GM23248 (cell line): ENCODE results near the gene DIDO1. TPM values are rescaled to one million over a fixed set of nuclear protein-coding genes. Genes with fewer than 3 reads are reported as not detected.

ENCODE experiments used
- DNase-seq: peaks from one replicate; pipeline ENCODE4 v3.0.0-alpha.2; 2015
- H2AFZ ChIP-seq: fragments of 200-600 bp; sonication (generic); 2 replicates; pipeline ENCODE4 v1.6.1; 2016; ENCODE audit warnings: antibody characterized with exemption
- H3F3A ChIP-seq: fragments of 200-600 bp; sonication (generic); 2 replicates; pipeline ENCODE4 v1.6.1; 2016; ENCODE audit warnings: mild to moderate bottlenecking, antibody characterized with exemption, mixed run types; ENCODE audit not compliant: insufficient read depth
- H3K27ac ChIP-seq: fragments of 200-600 bp; sonication (generic); 2 replicates; pipeline ENCODE4 v1.5.1; 2016; ENCODE audit warnings: mild to moderate bottlenecking
- H3K27me3 ChIP-seq: fragments of 200-600 bp; sonication (generic); replicated peaks from 2 replicates; pipeline ENCODE4 v1.6.1; 2016; ENCODE audit warnings: mild to moderate bottlenecking; ENCODE audit not compliant: insufficient read depth
- H3K36me3 ChIP-seq: fragments of 200-600 bp; sonication (generic); 2 replicates; pipeline ENCODE4 v1.6.1; 2016; ENCODE audit warnings: low read depth, mild to moderate bottlenecking
- H3K4me1 ChIP-seq: fragments of 200-600 bp; sonication (generic); 2 replicates; pipeline ENCODE4 v1.6.1; 2016; ENCODE audit warnings: mild to moderate bottlenecking; ENCODE audit not compliant: insufficient read depth
- H3K4me2 ChIP-seq: fragments of 200-600 bp; sonication (generic); one replicate; pipeline ENCODE4 v1.6.1; 2016; ENCODE audit warnings: mild to moderate bottlenecking; ENCODE audit not compliant: unreplicated experiment
- H3K4me3 ChIP-seq: fragments of 200-600 bp; sonication (generic); 2 replicates; pipeline ENCODE4 v1.5.1; 2016; ENCODE audit warnings: mild to moderate bottlenecking
- H3K79me2 ChIP-seq: fragments of 200-600 bp; sonication (generic); 2 replicates; pipeline ENCODE4 v1.6.1; 2016; ENCODE audit warnings: mild to moderate bottlenecking; ENCODE audit not compliant: insufficient read depth
- H3K9ac ChIP-seq: fragments of 200-600 bp; sonication (generic); 2 replicates; pipeline ENCODE4 v1.6.1; 2016; ENCODE audit warnings: mild to moderate bottlenecking
- H3K9me2 ChIP-seq: fragments of 200-600 bp; sonication (generic); 2 replicates; pipeline ENCODE4 v1.6.1; 2016; ENCODE audit warnings: mixed run types, mild to moderate bottlenecking, moderate library complexity; ENCODE audit not compliant: insufficient read depth
- H3K9me3 ChIP-seq: fragments of 200-600 bp; sonication (generic); one replicate; pipeline ENCODE4 v1.6.1; 2017; ENCODE audit warnings: low read depth
- H4K20me1 ChIP-seq: fragments of 200-600 bp; sonication (generic); 2 replicates; pipeline ENCODE4 v1.6.0; 2016; ENCODE audit not compliant: insufficient read depth
- EZH2 ChIP-seq: fragments of 200-600 bp; sonication (generic); IDR thresholded peaks from 2 replicates; pipeline ENCODE4 v1.6.1; 2018; ENCODE audit warnings: antibody characterized with exemption, mild to moderate bottlenecking; ENCODE audit not compliant: insufficient read depth, poor library complexity, severe bottlenecking
- EZH2phosphoT487 ChIP-seq: fragments of 200-600 bp; sonication (generic); IDR thresholded peaks from 2 replicates; pipeline ENCODE4 v1.6.1; 2018; ENCODE audit warnings: antibody characterized with exemption, moderate library complexity, mild to moderate bottlenecking, low read depth; ENCODE audit not compliant: insufficient read depth
- WGBS, 2 experiments: methylation state at CpG; one replicate each; pipeline ENCODE4 v1.1.6; 2015 to 2017; ENCODE audit warnings: low lambda C conversion rate in 2 of 2, low coverage in 1 of 2; ENCODE audit errors: missing lambda C conversion rate in 2 of 2; 5-methylcytosine and 5-hydroxymethylcytosine counted together
- in situ Hi-C: fragments of 300-500 bp; cut with MboI; formaldehyde crosslinking; loops from 2 replicates; pipeline ENCODE4 v1.15.0; 2020
- polyA plus RNA-seq: library from polyadenylated mRNA; unstranded; fragments of >200 nt; fragmentation: Nextera tagmentation; extraction: Ambion mirVana; gene quantifications from 2 replicates; pipeline ENCODE4 v1.2.1, GENCODE V29; 2016
- total RNA-seq: library from RNA; depleted of rRNA; stranded (reverse); fragments of >200 nt; shearing (Covaris generic); gene quantifications from 2 replicates; pipeline ENCODE4 v1.2.3, GENCODE V29; 2014

The DIDO1 gene
- total and polyA plus RNA-seq, 2 experiments from 2014 or later: 16.2 to 37.1 TPM

DNA sequence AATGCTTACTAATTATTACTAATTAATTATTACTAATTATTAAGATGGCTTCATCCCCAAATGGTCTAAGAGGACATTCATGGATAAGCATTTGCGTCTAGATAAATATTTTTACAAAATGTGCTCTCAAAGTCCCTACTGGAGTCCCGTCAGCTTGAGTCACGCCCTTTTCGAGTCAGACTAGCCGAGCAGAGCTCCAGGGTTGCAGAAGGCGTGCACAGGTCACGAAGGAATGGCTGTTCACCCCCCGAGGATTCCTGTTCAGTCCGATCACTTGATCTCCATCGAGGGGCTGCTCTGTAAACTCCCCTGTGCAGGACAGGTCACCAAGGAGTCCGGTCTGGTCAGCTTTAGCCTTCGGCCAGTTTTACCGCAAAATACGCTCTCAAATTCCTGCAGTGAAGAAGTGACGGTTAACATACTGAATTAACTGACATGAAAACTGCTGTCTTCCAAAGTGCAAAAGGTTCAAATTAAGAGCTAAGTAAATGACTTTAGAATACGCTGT, 84.5 kb downstream of the DIDO1 start:
- Histone ChIP-seq H4K20me1 (no peaks in the 10 kb centered on the region), H3K9me3 (no peaks in the 10 kb centered on the region), H3K9ac (no peak overlapping the region), H3K27ac (no peak overlapping the region), H3K79me2 (no peaks in the 10 kb centered on the region), H3K4me1 (no peaks in the 10 kb centered on the region), H3K36me3 (no peaks in the 10 kb centered on the region), H3K27me3 (no peaks in the 10 kb centered on the region), H3F3A (0 out of 2 replicates have a peak, but pooled peaks cover 5% of the 10 kb centered on the region), H3K4me2 (no peak overlapping the region), H3K4me3 (no peak overlapping the region), H3K9me2 (no peaks in the 10 kb centered on the region), H2AFZ (no peak overlapping the region)
- WGBS, 2 experiments: 81 to 82% methylated on average over 16 of the region's 16 CpGs
- no peak for DNase-seq
- in situ Hi-C loops: no loop called here
- no peak for TF ChIP-seq EZH2phosphoT487
- no peak for TF ChIP-seq EZH2

- no peak for TF ChIP-seq EZH2phosphoT487
- TF ChIP-seq EZH2: no peak
- Histone ChIP-seq H3K4me1 (no peaks in the 10 kb centered on the region), H3K27ac (no peak overlapping the region), H3K36me3 (no peaks in the 10 kb centered on the region), H3K9ac (no peak overlapping the region), H3K27me3 (no peaks in the 10 kb centered on the region), H3K79me2 (no peaks in the 10 kb centered on the region), H3K4me3 (no peak overlapping the region), H3K9me3 (no peaks in the 10 kb centered on the region), H3K4me2 (no peak overlapping the region), H2AFZ (no peak overlapping the region), H3F3A (0 out of 2 replicates have a peak, but pooled peaks cover 5% of the 10 kb centered on the region), H3K9me2 (no peaks in the 10 kb centered on the region), H4K20me1 (no peaks in the 10 kb centered on the region)
- in situ Hi-C loops: no loop called here
- no peak for DNase-seq
- WGBS, 2 experiments: 66% methylated on average over 43 to 45 of the region's 45 CpGs
These were observed 85.8 kb downstream of the DIDO1 start for GRCh38 chr20:62840244-62841197.

DNA sequence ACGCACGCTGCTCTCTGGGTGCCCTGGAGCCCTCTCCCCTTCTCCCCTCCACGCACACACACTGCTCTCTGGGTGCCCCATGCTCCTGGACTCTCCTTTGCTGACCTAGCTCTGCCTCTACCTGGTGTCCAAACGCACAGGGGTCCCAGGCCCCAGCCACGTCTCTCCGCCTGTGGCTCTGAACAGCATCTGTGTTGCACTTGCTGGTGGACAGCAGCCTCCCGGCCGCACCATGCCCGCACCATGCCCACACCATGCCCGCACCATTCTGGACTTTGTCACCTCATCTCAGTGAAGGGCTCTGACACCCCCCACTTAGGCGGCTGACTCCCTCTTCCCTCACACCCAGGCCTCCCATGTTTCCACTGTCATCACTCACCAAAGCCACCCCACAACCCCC, 86.5 kb downstream of the DIDO1 start:
- WGBS, 2 experiments: 51 to 52% methylated on average over 9 to 11 of the region's 11 CpGs
- DNase-seq: no peak
- in situ Hi-C loops: no loop called here

DNA sequence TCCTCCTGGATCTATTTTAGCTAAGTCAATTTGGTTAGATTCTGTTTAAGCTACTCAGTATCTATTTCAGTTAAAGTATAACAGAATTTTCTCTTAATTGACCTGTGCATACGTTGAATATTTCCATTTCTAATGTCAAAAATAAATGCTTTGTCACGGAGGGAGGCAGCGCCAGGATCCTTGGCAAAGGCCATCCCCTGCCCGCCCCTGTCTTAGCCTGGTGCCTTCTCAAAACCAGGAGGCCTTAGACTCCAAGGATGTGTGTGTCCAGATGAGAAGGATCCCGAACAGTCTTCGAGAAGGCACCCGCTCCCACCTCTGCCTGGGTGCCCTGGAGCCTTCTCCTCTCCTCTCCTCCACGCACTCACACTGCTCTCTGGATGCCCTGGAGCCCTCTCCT, 87.0 kb downstream of the DIDO1 start:
- no peak overlapping the region for H3K27ac ChIP-seq
- no peak overlapping the region for H3K9ac ChIP-seq
- no peaks in the 10 kb centered on the region for H3K9me2 ChIP-seq
- TF ChIP-seq EZH2phosphoT487 (no peak), EZH2 (no peak)
- H3F3A ChIP-seq: 0 out of 2 replicates have a peak, but pooled peaks cover 5% of the 10 kb centered on the region
- H3K4me2 ChIP-seq: no peak overlapping the region
- no peaks in the 10 kb centered on the region for H3K79me2 ChIP-seq
- no peak overlapping the region for H3K4me3 ChIP-seq
- WGBS, 2 experiments: 67 to 68% methylated on average over 8 of the region's 8 CpGs
- in situ Hi-C loops: no loop called here
- H3K36me3 ChIP-seq: no peaks in the 10 kb centered on the region
- no peaks in the 10 kb centered on the region for H4K20me1 ChIP-seq
- no peaks in the 10 kb centered on the region for H3K27me3 ChIP-seq
- no peak for DNase-seq
- H3K4me1 ChIP-seq: no peaks in the 10 kb centered on the region
- no peaks in the 10 kb centered on the region for H3K9me3 ChIP-seq
- no peak overlapping the region for H2AFZ ChIP-seq

More for the DNA sequence above, 86.5 kb downstream of the DIDO1 start:
- Histone ChIP-seq H3K27me3 (no peaks in the 10 kb centered on the region), H3K4me3 (no peak overlapping the region), H3K79me2 (no peaks in the 10 kb centered on the region), H3K9ac (no peak overlapping the region), H3K36me3 (no peaks in the 10 kb centered on the region), H3K4me2 (no peak overlapping the region), H3K27ac (no peak overlapping the region), H3K9me2 (no peaks in the 10 kb centered on the region), H4K20me1 (no peaks in the 10 kb centered on the region), H3F3A (0 out of 2 replicates have a peak, but pooled peaks cover 5% of the 10 kb centered on the region), H3K4me1 (no peaks in the 10 kb centered on the region), H3K9me3 (no peaks in the 10 kb centered on the region), H2AFZ (no peak overlapping the region)
- no peak for TF ChIP-seq EZH2
- no peak for TF ChIP-seq EZH2phosphoT487
